ENCODE results near the gene KBTBD4.

DNA sequence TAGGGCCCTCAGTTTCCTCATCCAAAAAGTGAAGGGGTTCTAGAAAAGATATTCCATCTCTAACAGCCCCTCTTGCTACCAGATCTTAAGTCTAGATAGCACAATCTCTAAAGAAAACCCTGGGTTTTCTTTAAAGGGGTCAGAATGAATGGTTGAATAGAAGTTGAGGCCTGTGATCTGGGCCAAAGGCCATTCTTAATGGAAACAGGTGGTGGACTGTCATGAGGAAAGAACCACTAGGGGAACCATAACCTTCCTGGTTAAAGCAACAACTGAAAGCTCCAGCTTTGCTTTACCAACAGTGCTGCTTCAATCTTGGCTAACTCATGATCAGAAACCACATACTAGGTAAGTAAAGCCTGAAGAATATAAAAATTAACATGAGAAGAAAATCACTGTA is 27.7 kb downstream of the KBTBD4 start:
- TF ChIP-seq, protein P1, sequence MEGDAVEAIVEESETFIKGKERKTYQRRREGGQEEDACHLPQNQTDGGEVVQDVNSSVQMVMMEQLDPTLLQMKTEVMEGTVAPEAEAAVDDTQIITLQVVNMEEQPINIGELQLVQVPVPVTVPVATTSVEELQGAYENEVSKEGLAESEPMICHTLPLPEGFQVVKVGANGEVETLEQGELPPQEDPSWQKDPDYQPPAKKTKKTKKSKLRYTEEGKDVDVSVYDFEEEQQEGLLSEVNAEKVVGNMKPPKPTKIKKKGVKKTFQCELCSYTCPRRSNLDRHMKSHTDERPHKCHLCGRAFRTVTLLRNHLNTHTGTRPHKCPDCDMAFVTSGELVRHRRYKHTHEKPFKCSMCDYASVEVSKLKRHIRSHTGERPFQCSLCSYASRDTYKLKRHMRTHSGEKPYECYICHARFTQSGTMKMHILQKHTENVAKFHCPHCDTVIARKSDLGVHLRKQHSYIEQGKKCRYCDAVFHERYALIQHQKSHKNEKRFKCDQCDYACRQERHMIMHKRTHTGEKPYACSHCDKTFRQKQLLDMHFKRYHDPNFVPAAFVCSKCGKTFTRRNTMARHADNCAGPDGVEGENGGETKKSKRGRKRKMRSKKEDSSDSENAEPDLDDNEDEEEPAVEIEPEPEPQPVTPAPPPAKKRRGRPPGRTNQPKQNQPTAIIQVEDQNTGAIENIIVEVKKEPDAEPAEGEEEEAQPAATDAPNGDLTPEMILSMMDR (IDR thresholded peaks at IDR 0.05; ENCODE audit: poor library complexity, severe bottlenecking): peak; percentile 55
- TF ChIP-seq POLR2AphosphoS5 (IDR thresholded peaks at IDR 0.05): no peak
- TF ChIP-seq EP300 (conservative IDR thresholded peaks at IDR 0.05; ENCODE audit: poor library complexity, severe bottlenecking): no peak
